ENCODE results near the gene AJM1.

- TF ChIP-seq, protein P1, sequence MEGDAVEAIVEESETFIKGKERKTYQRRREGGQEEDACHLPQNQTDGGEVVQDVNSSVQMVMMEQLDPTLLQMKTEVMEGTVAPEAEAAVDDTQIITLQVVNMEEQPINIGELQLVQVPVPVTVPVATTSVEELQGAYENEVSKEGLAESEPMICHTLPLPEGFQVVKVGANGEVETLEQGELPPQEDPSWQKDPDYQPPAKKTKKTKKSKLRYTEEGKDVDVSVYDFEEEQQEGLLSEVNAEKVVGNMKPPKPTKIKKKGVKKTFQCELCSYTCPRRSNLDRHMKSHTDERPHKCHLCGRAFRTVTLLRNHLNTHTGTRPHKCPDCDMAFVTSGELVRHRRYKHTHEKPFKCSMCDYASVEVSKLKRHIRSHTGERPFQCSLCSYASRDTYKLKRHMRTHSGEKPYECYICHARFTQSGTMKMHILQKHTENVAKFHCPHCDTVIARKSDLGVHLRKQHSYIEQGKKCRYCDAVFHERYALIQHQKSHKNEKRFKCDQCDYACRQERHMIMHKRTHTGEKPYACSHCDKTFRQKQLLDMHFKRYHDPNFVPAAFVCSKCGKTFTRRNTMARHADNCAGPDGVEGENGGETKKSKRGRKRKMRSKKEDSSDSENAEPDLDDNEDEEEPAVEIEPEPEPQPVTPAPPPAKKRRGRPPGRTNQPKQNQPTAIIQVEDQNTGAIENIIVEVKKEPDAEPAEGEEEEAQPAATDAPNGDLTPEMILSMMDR (IDR thresholded peaks at IDR 0.05; ENCODE audit: low read depth, low read length), result no peak
- no peak for TF ChIP-seq EZH2phosphoT487 (IDR thresholded peaks at IDR 0.05; ENCODE audit: low read depth)
Observed at GRCh38 chr9:136885950-136886578, 43.8 kb downstream of the AJM1 start, which contains the start of gene TRAF2.

All from OCI-LY3 (cell line).